ENCODE data around the gene LIMCH1.

The LIMCH1 gene

DNA sequence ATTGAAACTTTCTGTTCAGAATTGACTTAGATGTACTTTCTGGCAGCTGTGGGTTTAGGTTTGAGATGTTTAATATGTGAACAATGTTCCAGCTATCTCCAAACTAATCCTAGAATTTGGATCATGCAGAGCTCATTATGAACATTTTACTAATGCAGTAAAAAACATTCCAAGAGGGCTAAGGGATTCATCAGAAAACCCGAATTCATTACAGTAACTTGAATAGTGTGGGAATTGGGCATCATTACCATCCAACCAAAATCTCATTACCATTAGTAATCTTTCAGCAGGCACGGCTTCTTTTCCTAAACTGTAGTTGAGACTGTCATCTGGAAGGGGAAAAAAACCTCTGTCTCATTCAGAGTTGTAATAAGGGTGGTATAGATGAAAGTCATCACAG, 91.0 kb downstream of the LIMCH1 start:
- TF ChIP-seq EZH2phosphoT487 (IDR thresholded peaks at IDR 0.05; ENCODE audit: low read depth) = no peak
- no peak overlapping the region for H3K4me2 ChIP-seq (ENCODE audit: low read length)
- no peak overlapping the region for H3K4me3 ChIP-seq (ENCODE audit: low read length)

GRCh38 chr4:41631523-41631922, 93.6 kb downstream of the LIMCH1 start:
- H3K4me1 ChIP-seq (ENCODE audit: low read length) = no peaks in the 10 kb centered on the region
- no peaks in the 10 kb centered on the region for H4K20me1 ChIP-seq (ENCODE audit: insufficient read depth, low read length)
- H3K4me3 ChIP-seq (ENCODE audit: low read length) = no peak overlapping the region
- H3K9me3 ChIP-seq (ENCODE audit: insufficient read depth, low read length) = no peaks in the 10 kb centered on the region
- H3K79me2 ChIP-seq (ENCODE audit: low read length) = no peaks in the 10 kb centered on the region
- TF ChIP-seq EZH2phosphoT487 (IDR thresholded peaks at IDR 0.05; ENCODE audit: low read depth) (no peak), CTCF (IDR thresholded peaks at IDR 0.05; ENCODE audit: low read depth, low read length) (no peak)
- H3K4me2 ChIP-seq (ENCODE audit: low read length) = no peak overlapping the region
- no peaks in the 10 kb centered on the region for H3K36me3 ChIP-seq (replicated peaks; ENCODE audit: low read depth, low read length)
- H3K27ac ChIP-seq (ENCODE audit: low read length) = no peak overlapping the region
- no peaks in the 10 kb centered on the region for H3K27me3 ChIP-seq (ENCODE audit: low read depth, low read length)
- H3K9ac ChIP-seq (ENCODE audit: low read length) = no peak overlapping the region
- H2AFZ ChIP-seq (ENCODE audit: low read depth, low read length) = no peak overlapping the region

More for the DNA sequence above, 91.0 kb downstream of the LIMCH1 start:
- Histone ChIP-seq H3K9me3 (ENCODE audit: insufficient read depth, low read length) (no peaks in the 10 kb centered on the region), H3K79me2 (ENCODE audit: low read length) (no peaks in the 10 kb centered on the region), H2AFZ (ENCODE audit: low read depth, low read length) (no peak overlapping the region), H3K4me1 (ENCODE audit: low read length) (no peaks in the 10 kb centered on the region), H3K9ac (ENCODE audit: low read length) (no peak overlapping the region), H3K27ac (ENCODE audit: low read length) (no peak overlapping the region), H3K36me3 (replicated peaks; ENCODE audit: low read depth, low read length) (no peaks in the 10 kb centered on the region), H3K27me3 (ENCODE audit: low read depth, low read length) (peaks cover 7% of the 10 kb centered on the region; the same call in 1 of the 2 replicates), H4K20me1 (ENCODE audit: insufficient read depth, low read length) (no peaks in the 10 kb centered on the region)

DNA sequence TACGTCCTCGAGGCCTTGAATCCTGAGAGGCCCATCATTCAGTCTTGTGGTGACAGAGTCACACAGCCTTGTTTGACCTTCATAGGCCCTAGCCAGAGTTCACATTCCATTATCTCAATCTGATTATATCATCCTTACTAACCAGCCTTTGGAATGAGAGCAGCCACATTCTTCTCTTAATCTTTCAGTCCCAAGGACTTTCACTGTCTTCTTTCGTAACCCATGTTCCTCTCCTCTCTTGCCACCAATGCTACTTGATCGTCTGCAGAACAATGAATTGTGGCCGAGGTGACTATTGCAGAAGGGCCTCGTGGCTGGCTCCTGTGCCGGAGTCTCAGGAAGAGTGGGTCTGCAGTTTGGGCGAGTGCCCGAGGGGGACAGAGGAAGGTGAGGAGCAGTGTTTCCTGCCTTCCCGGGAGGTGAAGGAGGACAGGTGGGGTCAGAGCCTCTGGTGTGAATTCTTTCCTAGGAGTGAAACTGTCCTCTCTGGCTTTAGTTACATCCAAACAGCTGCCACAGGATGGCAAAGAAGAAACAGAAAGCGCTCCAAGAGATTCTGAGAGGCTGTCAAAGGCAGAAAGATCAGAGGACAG, 94.6 kb downstream of the LIMCH1 start:
- Histone ChIP-seq H3K9ac (ENCODE audit: low read length) (no peak overlapping the region), H3K4me1 (ENCODE audit: low read length) (no peaks in the 10 kb centered on the region), H3K4me2 (ENCODE audit: low read length) (no peak overlapping the region), H3K4me3 (ENCODE audit: low read length) (no peak overlapping the region), H3K79me2 (ENCODE audit: low read length) (no peaks in the 10 kb centered on the region), H4K20me1 (ENCODE audit: insufficient read depth, low read length) (no peaks in the 10 kb centered on the region), H3K9me3 (ENCODE audit: insufficient read depth, low read length) (no peaks in the 10 kb centered on the region), H3K36me3 (replicated peaks; ENCODE audit: low read depth, low read length) (no peaks in the 10 kb centered on the region), H3K27me3 (ENCODE audit: low read depth, low read length) (peaks cover 3% of the 10 kb centered on the region), H3K27ac (ENCODE audit: low read length) (no peak overlapping the region), H2AFZ (ENCODE audit: low read depth, low read length) (no peak overlapping the region)
- TF ChIP-seq EZH2phosphoT487 (IDR thresholded peaks at IDR 0.05; ENCODE audit: low read depth) (no peak), CTCF (IDR thresholded peaks at IDR 0.05; ENCODE audit: low read depth, low read length) (no peak)

GRCh38 chr4:41633321-41633720, 95.4 kb downstream of the LIMCH1 start:
- H3K4me3 ChIP-seq (ENCODE audit: low read length) = no peak overlapping the region
- peaks cover 10% of the 10 kb centered on the region for H3K27me3 ChIP-seq (ENCODE audit: low read depth, low read length)
- no peaks in the 10 kb centered on the region for H4K20me1 ChIP-seq (ENCODE audit: insufficient read depth, low read length)
- no peaks in the 10 kb centered on the region for H3K79me2 ChIP-seq (ENCODE audit: low read length)
- no peak overlapping the region for H3K27ac ChIP-seq (ENCODE audit: low read length)
- H3K36me3 ChIP-seq (replicated peaks; ENCODE audit: low read depth, low read length) = no peaks in the 10 kb centered on the region
- TF ChIP-seq CTCF (IDR thresholded peaks at IDR 0.05; ENCODE audit: low read depth, low read length) = no peak
- no peak for TF ChIP-seq EZH2phosphoT487 (IDR thresholded peaks at IDR 0.05; ENCODE audit: low read depth)
- H3K9me3 ChIP-seq (ENCODE audit: insufficient read depth, low read length) = no peaks in the 10 kb centered on the region
- H2AFZ ChIP-seq (ENCODE audit: low read depth, low read length) = no peak overlapping the region
- no peak overlapping the region for H3K4me2 ChIP-seq (ENCODE audit: low read length)
- H3K4me1 ChIP-seq (ENCODE audit: low read length) = no peaks in the 10 kb centered on the region
- H3K9ac ChIP-seq (ENCODE audit: low read length) = no peak overlapping the region
